Gastrocnemius medialis (tissue), 4 donors: ENCODE results near the gene CDK5RAP1.
"Not testable (repeated sequence)": the region's sequence is repeated elsewhere in the genome, so short reads cannot be mapped to it uniquely, and the experiment has no call there.

Experiments
- POLR2A ChIP-seq, 2 donors: fragments of 450-650 bp; IDR thresholded peaks; one replicate each; pipeline ENCODE4 v1.6.1; 2017; ENCODE audit warnings: antibody characterized with exemption in 2 of 2, mild to moderate bottlenecking in 2 of 2, moderate library complexity in 2 of 2
- TF ChIP-seq, protein P1 (sequence below), 5 experiments: fragments of 450-650 bp in 3 of 5; fragments of 200-600 bp in 2 of 5; sonication (generic) in 2 of 5; IDR thresholded peaks in 4 of 5; conservative IDR thresholded peaks in 1 of 5; 1 replicate in 4 of 5; 2 replicates in 1 of 5; pipeline ENCODE4 v1.5.1; 2016 to 2019; ENCODE audit warnings: antibody characterized with exemption in 5 of 5, mild to moderate bottlenecking in 3 of 5, moderate library complexity in 3 of 5

DNA sequence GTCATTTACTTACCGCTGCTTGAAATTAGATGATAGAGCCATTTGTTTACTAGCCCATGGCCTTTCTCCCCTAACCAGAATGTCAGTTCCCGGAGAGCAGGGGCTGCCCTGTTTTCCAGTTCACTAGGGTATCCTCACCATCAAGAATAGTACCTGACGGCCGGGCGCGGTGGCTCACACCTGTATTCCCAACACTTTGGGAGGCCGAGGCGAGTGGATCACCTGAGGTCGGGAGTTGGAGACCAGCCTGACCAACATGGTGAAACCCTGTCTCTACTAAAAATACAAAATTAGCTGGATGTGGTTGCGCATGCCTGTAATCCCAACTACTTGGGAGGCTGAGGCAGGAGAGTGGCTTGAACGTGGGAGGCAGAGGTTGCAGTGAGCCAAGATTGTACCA lies 22.6 kb upstream of the CDK5RAP1 start:
- TF ChIP-seq, protein P1, sequence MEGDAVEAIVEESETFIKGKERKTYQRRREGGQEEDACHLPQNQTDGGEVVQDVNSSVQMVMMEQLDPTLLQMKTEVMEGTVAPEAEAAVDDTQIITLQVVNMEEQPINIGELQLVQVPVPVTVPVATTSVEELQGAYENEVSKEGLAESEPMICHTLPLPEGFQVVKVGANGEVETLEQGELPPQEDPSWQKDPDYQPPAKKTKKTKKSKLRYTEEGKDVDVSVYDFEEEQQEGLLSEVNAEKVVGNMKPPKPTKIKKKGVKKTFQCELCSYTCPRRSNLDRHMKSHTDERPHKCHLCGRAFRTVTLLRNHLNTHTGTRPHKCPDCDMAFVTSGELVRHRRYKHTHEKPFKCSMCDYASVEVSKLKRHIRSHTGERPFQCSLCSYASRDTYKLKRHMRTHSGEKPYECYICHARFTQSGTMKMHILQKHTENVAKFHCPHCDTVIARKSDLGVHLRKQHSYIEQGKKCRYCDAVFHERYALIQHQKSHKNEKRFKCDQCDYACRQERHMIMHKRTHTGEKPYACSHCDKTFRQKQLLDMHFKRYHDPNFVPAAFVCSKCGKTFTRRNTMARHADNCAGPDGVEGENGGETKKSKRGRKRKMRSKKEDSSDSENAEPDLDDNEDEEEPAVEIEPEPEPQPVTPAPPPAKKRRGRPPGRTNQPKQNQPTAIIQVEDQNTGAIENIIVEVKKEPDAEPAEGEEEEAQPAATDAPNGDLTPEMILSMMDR (IDR thresholded peaks at IDR 0.05 in 4 of 5, conservative IDR thresholded peaks at IDR 0.05 in 1 of 5) = not testable (repeated sequence)
- not testable (repeated sequence) for TF ChIP-seq POLR2A (IDR thresholded peaks at IDR 0.05)
